Trophoblast cell (in vitro differentiated cells and primary cell): Measurements from ENCODE around the gene ANKDD1B.
"Not testable (repeated sequence)": the region's sequence is repeated elsewhere in the genome, so short reads cannot be mapped to it uniquely, and the experiment has no call there.

Experiments used
- DNase-seq, 2 donors: peaks; one replicate each; pipeline ENCODE4 v3.0.0-alpha.2; 2016
- H2AFZ ChIP-seq: 2 replicates; pipeline ENCODE4 v1.6.1; 2013; ENCODE audit warnings: low read length, moderate library complexity, mild to moderate bottlenecking; ENCODE audit not compliant: insufficient read depth, poor library complexity
- H2AK5ac ChIP-seq: 2 replicates; pipeline ENCODE4 v1.6.1; 2013; ENCODE audit warnings: mild to moderate bottlenecking, low read length
- H2BK120ac ChIP-seq: 2 replicates; pipeline ENCODE4 v1.6.1; 2013; ENCODE audit warnings: low read length, mild to moderate bottlenecking, moderate library complexity; ENCODE audit not compliant: insufficient read depth, poor library complexity
- H2BK12ac ChIP-seq: 2 replicates; pipeline ENCODE4 v1.6.1; 2013; ENCODE audit warnings: mild to moderate bottlenecking, low read length, moderate library complexity
- H2BK5ac ChIP-seq: 2 replicates; pipeline ENCODE4 v1.6.1; 2013; ENCODE audit warnings: low read length, low read depth, moderate library complexity, mild to moderate bottlenecking; ENCODE audit not compliant: poor library complexity
- H3K14ac ChIP-seq: 2 replicates; pipeline ENCODE4 v1.6.1; 2013; ENCODE audit warnings: mild to moderate bottlenecking, low read length
- H3K18ac ChIP-seq: 2 replicates; pipeline ENCODE4 v1.6.1; 2013; ENCODE audit warnings: mild to moderate bottlenecking, low read length
- H3K23ac ChIP-seq: 2 replicates; pipeline ENCODE4 v1.6.1; 2013; ENCODE audit warnings: low read length
- H3K27ac ChIP-seq: 2 replicates; pipeline ENCODE4 v1.5.1; 2013; ENCODE audit warnings: low read depth, mild to moderate bottlenecking, inconsistent platforms, low read length, moderate library complexity
- H3K27me3 ChIP-seq: 2 replicates; pipeline ENCODE4 v1.6.1; 2013; ENCODE audit warnings: inconsistent platforms, mild to moderate bottlenecking, low read length, moderate library complexity; ENCODE audit not compliant: insufficient read depth
- H3K36me3 ChIP-seq, 2 experiments: 1 replicate in 1 of 2; 2 replicates in 1 of 2; pipeline ENCODE4 v1.6.1; 2013; ENCODE audit warnings: low read length in 2 of 2, mild to moderate bottlenecking in 2 of 2, moderate library complexity in 1 of 2; ENCODE audit not compliant: insufficient read depth in 2 of 2, control insufficient read depth in 1 of 2
- H3K4ac ChIP-seq: 2 replicates; pipeline ENCODE4 v1.6.1; 2013; ENCODE audit warnings: low read depth, mild to moderate bottlenecking, low read length, moderate library complexity
- H3K4me1 ChIP-seq, 2 experiments: 1 replicate in 1 of 2; 2 replicates in 1 of 2; pipeline ENCODE4 v1.6.1; 2013; ENCODE audit warnings: low read length in 2 of 2, mild to moderate bottlenecking in 2 of 2, moderate library complexity in 1 of 2; ENCODE audit not compliant: insufficient read depth in 2 of 2, control insufficient read depth in 1 of 2
- H3K4me2 ChIP-seq: 2 replicates; pipeline ENCODE4 v1.6.1; 2013; ENCODE audit warnings: inconsistent platforms, mild to moderate bottlenecking, low read length, moderate library complexity
- H3K4me3 ChIP-seq: 2 replicates; pipeline ENCODE4 v1.5.1; 2013; ENCODE audit warnings: mild to moderate bottlenecking, low read depth, low read length, inconsistent platforms
- H3K79me1 ChIP-seq: one replicate; pipeline ENCODE4 v1.6.1; 2013; ENCODE audit warnings: low read length
- H3K79me2 ChIP-seq: 2 replicates; pipeline ENCODE4 v1.6.1; 2013; ENCODE audit warnings: low read length, mild to moderate bottlenecking; ENCODE audit not compliant: control insufficient read depth, insufficient read depth, poor library complexity
- H3K9ac ChIP-seq: 2 replicates; pipeline ENCODE4 v1.6.1; 2013; ENCODE audit warnings: mild to moderate bottlenecking, low read length
- H3K9me3 ChIP-seq: 2 replicates; pipeline ENCODE4 v1.6.1; 2013; ENCODE audit warnings: low read depth, mild to moderate bottlenecking, control low read depth, inconsistent platforms, low read length; ENCODE audit not compliant: insufficient read depth
- H4K12ac ChIP-seq: 2 replicates; pipeline ENCODE4 v1.6.1; 2013; ENCODE audit warnings: low read depth, mild to moderate bottlenecking, low read length, moderate library complexity
- H4K8ac ChIP-seq: 2 replicates; pipeline ENCODE4 v1.6.1; 2013; ENCODE audit warnings: low read depth, mild to moderate bottlenecking, low read length, moderate library complexity
- H4K91ac ChIP-seq: one replicate; pipeline ENCODE4 v1.6.1; 2013; ENCODE audit warnings: low read depth, mild to moderate bottlenecking, low read length, moderate library complexity
- WGBS: extraction: QIAGEN DNeasy Blood & Tissue Kit; methylation state at CpG from one replicate; pipeline ENCODE4 v1.1.7; 2013; ENCODE audit warnings: missing lambda C conversion rate; ENCODE audit not compliant: insufficient read length, insufficient coverage; ENCODE audit errors: extremely low coverage; 5-methylcytosine and 5-hydroxymethylcytosine counted together

ANKDD1B gene

GRCh38 chr5:75608870-75609269 lies 2.4 kb upstream of the ANKDD1B start:
- H4K8ac ChIP-seq, result no peak overlapping the region
- no peak overlapping the region for H4K91ac ChIP-seq
- H3K4me1 ChIP-seq, result peaks cover 8 to 10% of the 10 kb centered on the region in 2 experiments
- H3K4ac ChIP-seq, result no peak overlapping the region
- no peak overlapping the region for H2AK5ac ChIP-seq
- no peaks in the 10 kb centered on the region for H3K36me3 ChIP-seq
- no peak overlapping the region for H3K18ac ChIP-seq
- no peak overlapping the region for H3K4me3 ChIP-seq
- no peak overlapping the region for H2AFZ ChIP-seq
- no peak overlapping the region for H3K4me2 ChIP-seq
- no peak overlapping the region for H2BK120ac ChIP-seq
- DNase-seq, result no peak
- no peak overlapping the region for H3K23ac ChIP-seq
- H4K12ac ChIP-seq, result no peak overlapping the region
- H2BK5ac ChIP-seq, result no peak overlapping the region
- no peak overlapping the region for H3K9ac ChIP-seq
- H3K79me2 ChIP-seq, result peaks cover 2% of the 10 kb centered on the region
- no CpG with 5 or more reads among the region's 1 CpG for WGBS
- H3K14ac ChIP-seq, result no peak overlapping the region
- no peak overlapping the region for H3K27ac ChIP-seq
- H2BK12ac ChIP-seq, result no peak overlapping the region
- H3K9me3 ChIP-seq, result no peaks in the 10 kb centered on the region
- peaks cover 9% of the 10 kb centered on the region for H3K79me1 ChIP-seq
- no peaks in the 10 kb centered on the region for H3K27me3 ChIP-seq

- Histone ChIP-seq H2BK120ac (no peak overlapping the region), H4K8ac (no peak overlapping the region)
- peak in 1 of 2 donors; percentile 23 for DNase-seq
These were observed 1.1 kb upstream of the ANKDD1B start for GRCh38 chr5:75610201-75610600.

GRCh38 chr5:75610859-75611310 lies 368 bp upstream of the ANKDD1B start:
- not testable (repeated sequence) for H3K9me3 ChIP-seq, H3K4me3 ChIP-seq, H3K14ac ChIP-seq, H3K18ac ChIP-seq, H3K4ac ChIP-seq, DNase-seq, H2AFZ ChIP-seq, H3K79me1 ChIP-seq, H2BK120ac ChIP-seq, H3K27ac ChIP-seq, H2BK5ac ChIP-seq, H3K36me3 ChIP-seq, H4K8ac ChIP-seq, H3K9ac ChIP-seq, H3K4me1 ChIP-seq, H2AK5ac ChIP-seq, H2BK12ac ChIP-seq, H3K79me2 ChIP-seq, H4K91ac ChIP-seq, H3K23ac ChIP-seq, H3K27me3 ChIP-seq, H4K12ac ChIP-seq
- WGBS, result no CpG with 5 or more reads among the region's 11 CpGs
- H3K4me2 ChIP-seq, result peak overlapping the region; percentile 85

More at GRCh38 chr5:75610201-75610600, 1.1 kb upstream of the ANKDD1B start:
- Histone ChIP-seq H3K4me2 (no peak overlapping the region), H3K23ac (no peak overlapping the region), H3K79me1 (peaks cover 7% of the 10 kb centered on the region), H3K14ac (no peak overlapping the region), H2BK5ac (no peak overlapping the region), H2BK12ac (no peak overlapping the region), H3K9ac (no peak overlapping the region), H3K4me3 (no peak overlapping the region), H3K27ac (no peak overlapping the region), H4K12ac (no peak overlapping the region), H3K4me1 (peaks cover 8 to 10% of the 10 kb centered on the region in 2 experiments), H3K79me2 (peaks cover 2% of the 10 kb centered on the region), H3K27me3 (no peaks in the 10 kb centered on the region), H3K9me3 (no peaks in the 10 kb centered on the region), H3K18ac (no peak overlapping the region), H4K91ac (no peak overlapping the region), H2AFZ (no peak overlapping the region), H2AK5ac (no peak overlapping the region), H3K4ac (no peak overlapping the region), H3K36me3 (no peaks in the 10 kb centered on the region)
- WGBS, result no CpG with 5 or more reads among the region's 5 CpGs

GRCh38 chr5:75612226-75612569 lies 945 bp downstream of the ANKDD1B start:
- Histone ChIP-seq H3K18ac (no peak overlapping the region), H2BK120ac (no peak overlapping the region), H3K4me1 (peaks cover 8% of the 10 kb centered on the region in 2 experiments), H2BK12ac (no peak overlapping the region), H3K27me3 (no peaks in the 10 kb centered on the region), H2AFZ (no peak overlapping the region), H3K4ac (no peak overlapping the region), H3K79me1 (peaks cover 7% of the 10 kb centered on the region), H3K79me2 (peaks cover 2% of the 10 kb centered on the region), H4K91ac (no peak overlapping the region), H4K12ac (no peak overlapping the region), H3K14ac (no peak overlapping the region), H3K9me3 (no peaks in the 10 kb centered on the region), H2BK5ac (no peak overlapping the region), H2AK5ac (no peak overlapping the region), H3K36me3 (no peaks in the 10 kb centered on the region), H3K4me3 (no peak overlapping the region), H3K27ac (no peak overlapping the region), H4K8ac (no peak overlapping the region), H3K9ac (no peak overlapping the region), H3K23ac (no peak overlapping the region), H3K4me2 (peak overlapping the region; percentile 85)
- no peak for DNase-seq
- no CpG with 5 or more reads among the region's 12 CpGs for WGBS
